Ecto neural progenitor cell (in vitro differentiated cells): ENCODE data around the gene POPDC2.

Experiments
- DNase-seq: peaks from one replicate; pipeline ENCODE4 v3.0.0-alpha.2; 2018; ENCODE audit warnings: low spot score

POPDC2 gene

GRCh38 chr3:119669906-119670570, 9.6 kb upstream of the POPDC2 start:
- DNase-seq: no peak

- no peak for DNase-seq
Measured at GRCh38 chr3:119665954-119666559, 5.7 kb upstream of the POPDC2 start.

GRCh38 chr3:119664850-119665379, 4.5 kb upstream of the POPDC2 start:
- DNase-seq: no peak

GRCh38 chr3:119664370-119664769, 4.0 kb upstream of the POPDC2 start:
- no peak for DNase-seq

GRCh38 chr3:119663885-119664284, 3.5 kb upstream of the POPDC2 start:
- no peak for DNase-seq

- DNase-seq: no peak
Measured at GRCh38 chr3:119662604-119663373, 2.4 kb upstream of the POPDC2 start.

DNA sequence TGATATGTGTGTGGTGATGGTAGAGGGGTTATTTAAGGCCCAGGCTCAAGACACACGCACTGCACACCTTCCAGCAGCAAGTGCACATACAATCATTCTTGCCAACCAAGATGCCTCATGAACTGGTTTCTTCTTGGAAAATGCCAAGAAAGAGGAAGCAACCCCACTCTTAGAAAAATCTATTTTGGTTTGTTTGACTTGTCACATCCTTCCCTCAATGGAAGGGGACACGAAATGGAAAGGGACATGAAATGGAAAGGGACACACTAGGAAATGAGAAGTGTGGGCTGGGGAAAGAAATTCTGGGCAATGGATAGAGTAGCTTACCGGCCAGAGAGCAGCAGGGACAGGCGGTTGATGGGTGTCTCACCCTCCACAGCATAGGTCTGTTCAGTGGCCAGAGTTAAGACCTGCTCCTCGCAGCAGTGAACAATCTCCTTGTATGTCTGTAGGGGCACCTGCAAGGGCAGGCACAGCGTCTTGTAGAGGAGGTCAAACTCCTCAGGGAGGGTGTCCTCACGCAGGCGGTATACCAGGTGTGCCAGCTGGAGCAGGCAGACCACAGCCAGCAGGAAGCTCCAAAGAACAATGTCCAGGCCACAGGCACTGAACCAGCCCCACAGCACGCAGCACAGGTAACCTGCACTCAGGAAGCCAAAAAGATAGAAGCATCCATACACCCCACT, 640 bp downstream of the POPDC2 start:
- DNase-seq: no peak

DNA sequence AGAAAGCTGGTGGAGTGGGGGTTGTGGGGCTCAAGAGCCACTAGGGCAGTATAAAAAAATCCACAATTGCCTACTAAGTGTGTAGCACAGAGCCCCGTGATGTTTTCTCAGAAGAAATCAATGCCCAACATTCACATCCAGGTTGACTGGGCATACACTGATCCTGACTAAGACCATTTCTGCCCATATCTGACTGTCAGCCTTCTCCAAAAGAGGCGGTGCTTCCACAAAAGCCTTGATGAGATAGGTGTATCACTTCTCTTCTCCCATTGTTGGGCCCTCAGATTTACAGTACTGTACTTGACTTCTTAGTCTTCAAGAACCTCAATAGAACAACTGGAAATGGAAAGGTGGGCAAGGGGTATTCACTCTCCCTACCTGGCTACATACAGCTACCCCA, 1.4 kb downstream of the POPDC2 start:
- DNase-seq: no peak

GRCh38 chr3:119657887-119658702, 2.3 kb downstream of the POPDC2 start:
- DNase-seq: no peak

GRCh38 chr3:119653876-119654275, 6.5 kb downstream of the POPDC2 start:
- no peak for DNase-seq

DNA sequence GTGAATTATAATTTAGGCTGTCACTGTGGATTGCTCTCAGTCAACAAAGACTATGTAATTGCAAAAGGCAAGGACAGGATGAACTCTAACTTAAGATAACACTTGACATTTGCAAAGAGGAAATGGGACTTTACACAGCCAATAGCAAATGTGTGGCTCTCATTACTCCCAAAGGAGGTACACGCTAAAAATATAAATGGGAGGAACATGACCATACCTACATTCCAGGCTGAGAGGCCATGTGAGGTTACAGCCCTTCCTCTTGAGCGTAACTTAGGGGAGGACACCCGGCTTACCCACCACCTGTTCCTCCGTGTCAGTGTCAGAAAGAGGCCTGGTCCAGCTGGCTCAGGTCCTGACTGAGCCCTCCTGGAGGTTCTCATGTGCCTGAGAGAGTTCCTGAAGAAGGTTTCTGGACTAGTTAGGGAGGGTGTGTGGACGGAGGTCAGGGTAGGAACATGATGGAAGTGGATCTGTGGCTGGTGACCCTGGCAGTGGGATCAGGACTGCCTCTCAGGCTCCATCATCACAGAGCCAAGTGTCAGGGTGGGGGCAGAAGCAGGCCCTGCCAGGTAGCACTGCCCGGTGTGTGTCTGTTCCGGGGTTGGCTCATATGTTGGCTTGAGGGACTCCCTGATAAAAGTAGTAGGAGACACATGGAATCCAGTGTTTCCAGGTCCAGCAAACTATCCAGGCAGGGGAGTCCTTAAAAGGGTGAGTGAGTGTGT, 7.9 kb downstream of the POPDC2 start:
- DNase-seq: no peak

DNA sequence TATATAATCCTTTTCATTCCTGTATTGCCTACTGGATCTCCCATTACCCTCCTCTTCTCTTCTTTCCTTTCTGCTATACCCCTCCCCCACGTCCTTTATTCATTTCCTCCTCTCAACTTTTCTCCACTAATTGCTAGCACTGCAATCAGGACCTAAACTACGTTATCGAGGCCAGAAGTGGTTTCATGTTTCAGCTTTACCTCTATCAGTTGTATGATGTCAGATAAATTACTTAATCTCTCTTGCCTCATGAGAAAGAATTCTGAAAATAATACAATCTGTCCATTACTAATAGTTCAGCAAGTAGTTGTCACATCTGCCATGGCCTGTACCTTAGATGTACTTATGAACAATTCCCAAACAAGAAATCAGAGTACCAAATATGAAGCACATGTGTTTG, 10.6 kb downstream of the POPDC2 start:
- DNase-seq: no peak

DNA sequence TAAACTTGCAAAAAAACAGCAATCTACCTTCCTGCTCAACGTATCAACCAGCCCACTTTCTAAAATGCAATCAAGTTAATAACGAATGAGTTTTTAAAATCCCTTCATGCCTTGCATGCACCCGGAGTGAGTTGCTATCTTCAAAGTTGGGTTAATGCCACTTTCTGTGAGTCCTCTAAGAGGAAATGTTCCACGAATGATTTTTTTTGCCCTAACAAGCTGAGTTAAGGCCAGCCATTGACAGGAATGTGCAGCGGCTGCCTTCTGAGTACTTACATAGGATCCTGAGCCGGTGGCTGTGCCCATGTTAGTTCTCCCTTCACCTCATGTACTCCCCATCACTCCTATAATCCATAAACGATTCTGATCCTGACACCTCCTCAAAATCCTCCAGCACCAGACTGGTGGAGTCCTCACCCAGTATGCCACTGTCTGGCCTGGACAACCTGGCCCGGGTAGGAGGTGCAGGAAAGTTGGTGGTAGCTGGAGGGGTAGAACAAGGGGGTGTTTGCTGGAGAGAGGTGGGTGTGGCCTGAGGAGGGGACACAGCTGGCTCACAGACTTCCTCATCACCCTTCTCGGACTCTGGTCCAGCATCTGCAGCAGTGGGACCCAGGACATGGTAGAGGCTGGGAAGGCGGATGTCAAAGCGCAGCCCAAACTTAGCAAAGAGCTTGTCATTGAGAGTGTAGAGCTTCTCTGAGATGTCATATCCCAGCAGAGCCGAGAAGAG, 12.4 kb downstream of the POPDC2 start:
- no peak for DNase-seq

DNA sequence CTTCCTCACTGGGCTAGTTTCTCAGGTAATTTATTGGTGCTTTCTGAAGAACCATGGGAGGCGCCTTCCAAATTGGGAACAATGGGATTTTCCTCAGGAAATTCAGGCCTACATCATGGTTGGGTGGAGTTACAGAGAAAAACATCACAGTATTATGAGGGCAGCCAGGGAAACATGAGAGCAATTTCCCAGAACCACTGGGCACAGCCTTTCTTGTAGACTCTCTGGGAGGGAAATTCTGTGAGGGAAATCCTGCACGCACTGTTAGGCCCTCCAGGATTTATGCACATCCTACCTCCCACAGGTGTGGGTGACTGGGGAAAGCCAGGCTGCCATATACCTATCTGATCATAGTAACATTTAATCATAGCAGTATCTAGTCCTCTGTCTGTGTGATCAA, 13.2 kb downstream of the POPDC2 start:
- DNase-seq: no peak

DNA sequence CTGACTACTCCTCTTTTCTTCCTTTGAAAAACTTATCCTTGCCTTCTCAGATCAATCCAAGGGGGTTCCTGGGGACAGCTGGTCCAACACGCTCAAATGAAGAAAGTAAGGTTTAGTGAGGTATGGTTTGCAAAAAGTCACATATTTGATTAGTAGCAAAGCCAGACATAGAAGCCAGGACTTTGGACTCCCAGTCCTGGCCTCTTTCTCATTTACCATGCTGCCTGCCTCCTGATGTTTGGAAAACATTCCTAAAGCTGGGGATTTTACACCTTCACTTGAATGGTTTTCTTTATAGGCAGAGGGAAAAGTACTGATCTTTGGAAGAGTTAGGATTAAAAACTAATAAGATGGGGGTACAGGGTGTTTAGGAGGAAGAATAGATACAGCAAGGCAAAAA, 14.6 kb downstream of the POPDC2 start:
- DNase-seq: no peak

DNA sequence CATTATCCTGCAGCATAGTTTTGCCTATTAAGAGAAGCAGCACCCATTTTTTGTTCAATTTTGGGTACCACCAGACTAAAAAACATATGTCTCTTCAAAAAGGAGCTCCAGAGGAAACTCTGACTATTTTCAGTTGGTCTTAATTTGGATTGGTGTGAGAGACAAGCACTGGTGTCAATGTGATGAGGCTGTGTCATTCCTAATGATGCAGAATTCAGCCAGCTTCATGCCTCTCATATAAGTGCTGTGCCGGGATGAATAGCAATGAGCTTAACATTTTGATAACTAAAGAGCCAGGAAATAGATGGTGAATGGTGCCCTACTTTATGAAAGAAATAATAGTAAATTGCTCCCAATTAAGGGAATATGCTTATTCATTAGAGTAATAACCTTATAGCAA, 15.9 kb downstream of the POPDC2 start:
- no peak for DNase-seq

GRCh38 chr3:119643528-119643927, 16.9 kb downstream of the POPDC2 start:
- no peak for DNase-seq

GRCh38 chr3:119642746-119643473, 17.5 kb downstream of the POPDC2 start:
- no peak for DNase-seq

GRCh38 chr3:119641416-119641815, 19.0 kb downstream of the POPDC2 start:
- no peak for DNase-seq
